Fibroblast of lung (primary cell): ENCODE results near the gene SPOCD1. TPM values are rescaled to one million over a fixed set of nuclear protein-coding genes. Genes with fewer than 3 reads are reported as not detected.

Experiments
- DNase-seq, 2 donors: peaks; one replicate each; pipeline versions ENCODE4 v3.0.0 to v3.0.0-alpha.2; 2010; ENCODE audit warnings: low read depth in 2 of 2
- H2AFZ ChIP-seq: 2 replicates; pipeline ENCODE4 v1.5.1; 2012; ENCODE audit warnings: low read length, control low read depth, inconsistent platforms
- H3K27ac ChIP-seq: 2 replicates; pipeline ENCODE4 v1.5.1; 2011; ENCODE audit warnings: low read length, control low read depth; ENCODE audit not compliant: insufficient read depth
- H3K27me3 ChIP-seq: 2 replicates; pipeline ENCODE4 v1.5.1; 2011; ENCODE audit warnings: mild to moderate bottlenecking, low read length; ENCODE audit not compliant: control insufficient read depth, insufficient read depth
- H3K36me3 ChIP-seq: 2 replicates; pipeline ENCODE4 v1.5.1; 2011; ENCODE audit warnings: low read length; ENCODE audit not compliant: control insufficient read depth, insufficient read depth
- H3K4me1 ChIP-seq: 2 replicates; pipeline ENCODE4 v1.5.1; 2011; ENCODE audit warnings: low read length; ENCODE audit not compliant: control insufficient read depth, insufficient read depth; ENCODE audit errors: extremely low read depth
- H3K4me2 ChIP-seq: 2 replicates; pipeline ENCODE4 v1.5.1; 2011; ENCODE audit warnings: low read length, control low read depth; ENCODE audit not compliant: insufficient read depth; ENCODE audit errors: extremely low read depth
- H3K4me3 ChIP-seq, 4 experiments: fragments of 200-600 bp in 1 of 4; sonication (generic) in 1 of 4; replicated peaks in 1 of 4; 2 replicates each; pipeline ENCODE4 v1.5.1; 2011 to 2016; ENCODE audit warnings: low read length in 4 of 4, low read depth in 3 of 4, mild to moderate bottlenecking in 3 of 4, control low read depth in 2 of 4, inconsistent platforms in 1 of 4, mixed read lengths in 1 of 4; ENCODE audit not compliant: insufficient read depth in 1 of 4; ENCODE audit errors: control extremely low read depth in 1 of 4
- H3K79me2 ChIP-seq: 2 replicates; pipeline ENCODE4 v1.5.1; 2012; ENCODE audit warnings: mild to moderate bottlenecking, low read length, inconsistent platforms; ENCODE audit not compliant: control insufficient read depth, insufficient read depth
- H3K9ac ChIP-seq: 2 replicates; pipeline ENCODE4 v1.5.1; 2011; ENCODE audit warnings: mild to moderate bottlenecking, low read length, control low read depth; ENCODE audit not compliant: insufficient read depth
- H3K9me3 ChIP-seq: 2 replicates; pipeline ENCODE4 v1.5.1; 2012; ENCODE audit warnings: low read depth, low read length; ENCODE audit not compliant: control insufficient read depth, insufficient read depth
- H4K20me1 ChIP-seq: 2 replicates; pipeline ENCODE4 v1.5.1; 2011; ENCODE audit warnings: low read length; ENCODE audit not compliant: control insufficient read depth, insufficient read depth; ENCODE audit errors: extremely low read depth
- CTCF ChIP-seq, 2 donors: IDR thresholded peaks in 1 of 2; conservative IDR thresholded peaks in 1 of 2; 1 replicate in 1 of 2; 2 replicates in 1 of 2; pipeline ENCODE4 v1.5.1; 2011 to 2012; ENCODE audit warnings: low read length in 2 of 2, control low read depth in 1 of 2, inconsistent platforms in 1 of 2, low read depth in 1 of 2, mild to moderate bottlenecking in 1 of 2
- EZH2 ChIP-seq: IDR thresholded peaks from 2 replicates; pipeline ENCODE4 v1.5.1; 2012; ENCODE audit warnings: low read length, control low read depth, mild to moderate bottlenecking; ENCODE audit errors: missing control alignments
- polyA plus RNA-seq, 2 donors: library from polyadenylated mRNA; depleted of rRNA in 1 of 2; stranded (reverse) in 1 of 2; unstranded in 1 of 2; fragments of >200 nt; gene quantifications; 2 replicates each; pipeline ENCODE4 v1.2.1, GENCODE V29; 2011 to 2012; ENCODE audit warnings: missing spikeins in 1 of 2
- total RNA-seq: library from RNA; depleted of rRNA; stranded (reverse); fragments of >200 nt; gene quantifications from 2 replicates; pipeline ENCODE4 v1.2.1, GENCODE V29; 2014

Gene SPOCD1
- total and polyA plus RNA-seq, 2 donors (not counting 1 experiment from before 2014, with no cell fraction given), result 47.2 to 55.4 TPM

- Histone ChIP-seq H3K9ac (no peak overlapping the region), H3K4me2 (no peak overlapping the region), H3K4me3 (no peak overlapping the region), H4K20me1 (no peaks in the 10 kb centered on the region), H3K27me3 (no peaks in the 10 kb centered on the region), H3K36me3 (peaks cover 16% of the 10 kb centered on the region), H3K9me3 (no peaks in the 10 kb centered on the region), H3K79me2 (peaks cover 35% of the 10 kb centered on the region), H2AFZ (no peak overlapping the region), H3K4me1 (peaks cover 27% of the 10 kb centered on the region), H3K27ac (no peak overlapping the region)
- TF ChIP-seq CTCF (conservative IDR thresholded peaks at IDR 0.05 in 1 of 2, IDR thresholded peaks at IDR 0.05 in 1 of 2; ENCODE audit: low read depth in 1 of 2, low read length in 2 of 2) (no peak), EZH2 (no peak)
- no peak for DNase-seq
These were observed 20.6 kb downstream of the SPOCD1 start for GRCh38 chr1:31795096-31795675.

GRCh38 chr1:31793586-31794285 lies 22.1 kb downstream of the SPOCD1 start:
- no peak for DNase-seq
- H3K27me3 ChIP-seq, result no peaks in the 10 kb centered on the region
- H3K9me3 ChIP-seq, result no peaks in the 10 kb centered on the region
- H3K79me2 ChIP-seq, result peaks cover 35% of the 10 kb centered on the region
- peaks cover 22% of the 10 kb centered on the region for H3K4me1 ChIP-seq
- H2AFZ ChIP-seq, result no peak overlapping the region
- peaks cover 16% of the 10 kb centered on the region for H3K36me3 ChIP-seq
- H3K4me3 ChIP-seq, result no peak overlapping the region
- no peaks in the 10 kb centered on the region for H4K20me1 ChIP-seq
- H3K9ac ChIP-seq, result no peak overlapping the region
- H3K4me2 ChIP-seq, result no peak overlapping the region
- no peak overlapping the region for H3K27ac ChIP-seq
- TF ChIP-seq CTCF (conservative IDR thresholded peaks at IDR 0.05 in 1 of 2, IDR thresholded peaks at IDR 0.05 in 1 of 2; ENCODE audit: low read depth in 1 of 2, low read length in 2 of 2) (no peak), EZH2 (no peak)

- Histone ChIP-seq H4K20me1 (no peaks in the 10 kb centered on the region), H3K27ac (no peak overlapping the region), H3K79me2 (peaks cover 31% of the 10 kb centered on the region), H3K9me3 (no peaks in the 10 kb centered on the region), H3K4me3 (no peak overlapping the region), H3K27me3 (no peaks in the 10 kb centered on the region), H3K4me2 (no peak overlapping the region), H3K4me1 (peaks cover 25% of the 10 kb centered on the region), H3K36me3 (peaks cover 16% of the 10 kb centered on the region), H3K9ac (no peak overlapping the region), H2AFZ (no peak overlapping the region)
- TF ChIP-seq CTCF (conservative IDR thresholded peaks at IDR 0.05 in 1 of 2, IDR thresholded peaks at IDR 0.05 in 1 of 2; ENCODE audit: low read depth in 1 of 2, low read length in 2 of 2) (no peak), EZH2 (no peak)
- no peak for DNase-seq
These were observed 22.7 kb downstream of the SPOCD1 start for GRCh38 chr1:31793086-31793485.
